ENCODE measurements around the gene CXCL3.

The CXCL3 gene

DNA sequence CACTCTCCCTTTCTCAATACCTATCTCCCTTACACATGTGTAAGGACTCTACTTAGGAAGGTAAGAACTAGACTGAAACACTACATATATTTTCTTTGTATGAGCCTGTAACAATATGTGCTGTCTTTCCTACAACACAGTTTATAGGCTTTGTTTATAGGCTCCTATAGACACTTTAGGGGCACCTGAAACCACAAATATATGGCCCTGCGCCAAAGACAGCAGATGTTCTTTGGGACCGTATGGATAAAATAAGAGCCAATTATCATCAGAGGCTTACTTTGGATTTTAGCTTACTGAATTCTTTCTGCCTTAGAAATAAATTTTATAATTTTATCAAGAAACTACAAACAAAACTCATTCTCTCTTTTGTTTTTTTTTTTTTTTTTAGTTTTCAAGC lies 16.6 kb upstream of the CXCL3 start:
- DNase-seq, result no peak

- DNase-seq, result no peak
Observed at GRCh38 chr4:74054483-74055047, 16.1 kb upstream of the CXCL3 start.

DNA sequence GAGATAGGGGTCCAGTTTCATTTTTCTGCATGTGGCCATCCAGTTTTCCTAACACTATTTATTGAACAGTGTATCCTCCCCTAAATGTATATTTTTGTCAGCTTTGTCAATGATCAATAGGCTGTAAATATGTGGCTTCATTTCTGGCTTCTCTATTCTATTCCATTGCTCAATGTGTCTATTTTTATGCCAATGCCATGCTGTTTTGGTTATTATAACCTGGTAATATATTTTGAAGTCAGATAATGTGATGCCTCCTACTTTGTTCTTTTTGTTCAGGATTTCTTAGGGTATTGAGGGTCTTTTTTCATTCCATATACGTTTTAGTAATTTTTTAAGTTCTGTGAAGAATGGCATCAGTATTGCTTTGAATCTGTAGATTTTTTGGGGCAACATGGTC lies 8.7 kb upstream of the CXCL3 start:
- no peak for DNase-seq

DNA sequence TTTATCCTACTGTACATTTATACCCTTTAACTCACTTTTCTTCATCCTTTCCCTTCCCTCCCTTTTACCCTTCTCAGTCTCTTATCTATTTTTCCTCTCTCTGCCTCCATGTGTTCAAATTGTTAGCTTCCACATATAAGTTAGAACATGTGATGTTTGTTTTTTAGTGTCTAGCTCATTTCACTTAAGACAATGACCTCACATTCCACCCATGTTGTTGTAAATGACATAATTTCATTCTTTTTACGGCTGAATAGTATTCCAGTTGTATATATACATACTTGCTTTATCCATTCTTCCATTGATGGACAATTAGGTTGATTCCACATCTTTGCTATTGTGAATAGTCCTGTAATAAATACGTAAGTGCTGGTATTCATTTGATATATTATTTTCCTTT lies 7.3 kb upstream of the CXCL3 start:
- DNase-seq, result no peak

DNA sequence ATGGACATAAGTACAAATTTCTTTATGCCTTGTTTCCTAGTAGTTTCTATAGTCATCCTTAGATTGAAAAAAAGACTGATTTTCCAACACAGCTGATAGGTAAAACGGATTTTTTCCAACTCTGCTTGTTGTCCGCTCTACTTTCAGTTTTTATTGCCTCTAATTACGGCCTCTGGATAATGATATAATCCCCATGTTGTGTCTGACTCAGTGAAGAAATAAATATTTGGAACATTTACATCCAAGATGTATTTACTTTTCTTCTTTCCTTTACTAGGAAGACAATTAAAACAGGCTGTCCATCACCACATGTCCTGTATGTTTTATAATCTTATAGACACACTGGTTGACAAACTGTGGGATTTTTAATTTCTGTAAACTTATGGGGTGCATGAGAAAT lies 6.8 kb upstream of the CXCL3 start:
- no peak for DNase-seq

DNA sequence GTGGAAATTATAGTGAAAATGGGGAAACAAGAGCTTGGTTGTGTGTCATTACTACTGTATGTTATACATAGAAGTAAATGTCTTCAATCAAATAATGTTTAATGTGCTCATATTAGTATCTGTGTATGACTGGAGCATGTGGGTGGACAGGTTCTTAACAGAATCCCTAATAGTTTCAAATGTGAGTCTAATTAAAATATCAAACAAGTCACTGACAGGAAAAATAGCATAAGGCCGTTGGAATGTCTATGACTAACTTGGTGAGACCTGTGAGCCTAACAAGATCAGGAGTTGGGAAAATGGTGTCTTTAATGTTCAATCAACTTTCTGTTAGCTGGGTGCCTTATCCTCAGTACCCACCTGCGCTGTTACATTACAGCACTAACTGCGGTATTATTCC lies 6.2 kb upstream of the CXCL3 start:
- DNase-seq, result no peak

DNA sequence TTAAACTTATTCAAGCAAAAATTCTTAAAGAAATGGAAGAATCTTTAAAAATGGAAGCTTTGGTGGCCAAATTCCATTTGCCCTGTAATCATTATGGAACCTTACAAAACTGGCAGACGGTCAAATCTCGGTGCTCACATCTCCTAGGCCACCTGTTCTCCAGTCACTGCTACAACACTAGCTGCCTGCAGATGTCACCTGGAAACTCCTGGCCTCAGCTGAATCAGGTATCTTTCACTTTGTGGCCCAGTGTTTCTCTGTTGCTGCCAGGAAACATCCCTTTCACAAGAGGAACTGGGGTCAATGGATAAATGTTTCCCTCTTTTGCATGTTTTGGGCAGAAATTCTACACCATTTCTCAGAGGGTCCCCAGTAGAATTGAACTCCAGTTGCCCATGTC lies 4.2 kb upstream of the CXCL3 start:
- no peak for DNase-seq

DNA sequence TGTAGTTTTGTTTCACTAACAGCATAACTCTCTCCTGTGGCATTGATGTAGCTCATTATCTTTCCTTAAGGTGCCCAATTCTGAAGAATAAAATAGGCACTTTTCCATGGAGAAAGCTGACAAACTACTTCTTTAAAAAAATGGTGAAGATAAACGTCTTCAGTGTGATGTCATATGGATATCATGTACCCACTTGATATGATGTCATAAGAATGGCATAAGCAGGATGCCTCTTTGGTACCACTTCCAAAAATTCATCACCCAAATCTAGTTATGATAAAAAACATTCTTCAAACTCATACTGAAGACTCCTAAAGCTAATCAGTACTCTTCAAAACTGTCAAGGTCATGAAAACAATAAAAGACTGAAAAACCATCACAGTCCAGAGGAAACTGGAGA lies 2.9 kb upstream of the CXCL3 start:
- DNase-seq, result no peak

DNA sequence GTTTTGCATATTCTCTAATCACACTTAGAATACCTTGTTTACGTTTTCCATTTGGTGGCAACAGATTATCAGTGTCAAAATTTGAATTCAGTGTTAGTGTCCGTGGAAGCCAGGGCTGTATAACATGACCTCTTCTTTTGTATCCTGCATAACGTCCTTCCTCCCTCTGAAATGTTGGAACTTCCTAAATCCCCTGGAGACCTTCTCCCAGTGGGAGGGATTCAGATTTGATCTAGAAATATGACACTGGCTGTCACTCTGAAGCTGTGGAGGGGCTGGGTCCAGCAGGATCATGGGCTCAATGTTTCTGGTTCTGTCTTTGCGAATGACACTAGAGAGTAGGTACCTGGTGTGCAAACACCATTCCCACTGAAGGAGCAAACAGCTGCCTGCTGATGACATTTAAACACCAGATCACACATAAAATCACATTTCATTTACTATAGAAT lies 850 bp upstream of the CXCL3 start:
- no peak for DNase-seq

DNA sequence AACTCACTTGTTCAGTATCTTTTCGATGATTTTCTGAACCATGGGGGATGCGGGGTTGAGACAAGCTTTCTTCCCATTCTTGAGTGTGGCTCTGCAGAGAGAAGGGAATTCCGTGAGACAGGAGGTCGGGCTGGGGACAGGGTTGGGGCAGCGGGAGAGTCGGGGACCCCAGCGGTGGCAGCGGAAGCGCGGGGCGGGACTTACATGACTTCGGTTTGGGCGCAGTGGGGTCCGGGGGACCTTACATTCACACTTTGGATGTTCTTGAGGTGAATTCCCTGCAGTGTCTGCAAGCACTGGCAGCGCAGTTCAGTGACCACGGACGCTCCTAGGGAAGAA lies 434 bp downstream of the CXCL3 start:
- no peak for DNase-seq

- no peak for DNase-seq
Observed at GRCh38 chr4:74037076-74037955, 1.2 kb downstream of the CXCL3 start.

GRCh38 chr4:74033739-74034138 lies 4.8 kb downstream of the CXCL3 start:
- no peak for DNase-seq

DNA sequence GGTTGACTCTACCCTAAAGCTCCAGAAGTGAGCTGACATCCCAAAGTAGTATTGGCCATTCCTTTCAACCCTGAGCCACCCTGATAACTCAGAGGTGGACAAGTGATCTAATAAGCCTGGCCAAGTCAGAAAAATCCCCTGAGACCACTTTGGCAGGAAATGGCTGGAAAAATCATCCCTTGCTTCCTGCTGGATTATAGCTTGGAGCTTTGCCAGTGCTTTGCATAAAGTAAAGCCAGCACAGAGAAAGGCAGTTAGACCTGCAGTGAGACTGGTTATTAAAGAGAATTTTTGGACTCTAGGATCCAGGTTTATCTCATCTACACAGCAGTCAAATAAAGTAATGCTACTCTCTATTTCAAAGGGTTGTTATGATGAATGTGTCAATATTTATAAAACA lies 6.4 kb downstream of the CXCL3 start:
- no peak for DNase-seq

- no peak for DNase-seq
Observed at GRCh38 chr4:74031576-74031975, 6.9 kb downstream of the CXCL3 start.

DNA sequence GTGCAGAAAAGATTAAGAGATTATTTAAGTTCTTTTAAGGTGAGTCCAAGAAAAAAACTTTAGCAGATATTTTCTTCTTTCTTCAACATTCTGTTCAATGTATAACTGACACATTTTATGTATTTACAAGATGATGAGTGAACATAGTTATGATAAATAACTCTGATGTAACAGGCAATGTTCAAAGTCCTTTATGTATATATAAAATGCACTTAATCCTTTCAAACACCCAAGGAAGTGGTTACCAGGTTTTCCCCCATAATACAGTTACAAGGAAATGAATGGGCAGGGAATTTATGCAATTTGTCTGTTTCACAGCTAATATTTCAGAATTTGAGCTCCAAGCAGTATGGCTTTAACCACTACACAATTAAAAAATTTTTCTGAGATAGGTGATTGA lies 8.2 kb downstream of the CXCL3 start:
- no peak for DNase-seq

GRCh38 chr4:74028504-74028903 lies 10.0 kb downstream of the CXCL3 start:
- no peak for DNase-seq

- no peak for DNase-seq
Observed at GRCh38 chr4:74023709-74024108, 14.8 kb downstream of the CXCL3 start.

DNA sequence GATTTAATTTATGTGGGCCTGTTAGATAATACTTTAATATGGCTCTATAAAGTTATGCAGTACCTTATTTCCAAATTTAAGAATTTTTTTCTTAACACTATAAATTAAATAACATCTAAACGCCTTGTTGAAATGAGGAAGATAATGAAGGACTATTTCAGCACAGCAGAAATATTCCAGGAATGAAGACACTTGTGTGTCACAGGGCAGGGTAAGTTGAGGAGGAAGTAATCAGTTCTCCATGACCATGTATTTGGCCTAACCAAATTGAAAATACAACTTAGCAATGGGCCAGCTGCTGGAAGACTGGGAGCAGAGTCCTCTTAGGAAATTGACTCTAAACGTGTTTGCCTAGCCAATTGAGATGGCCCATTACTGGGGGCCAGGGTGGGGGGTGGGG lies 16.9 kb downstream of the CXCL3 start:
- no peak for DNase-seq

DNA sequence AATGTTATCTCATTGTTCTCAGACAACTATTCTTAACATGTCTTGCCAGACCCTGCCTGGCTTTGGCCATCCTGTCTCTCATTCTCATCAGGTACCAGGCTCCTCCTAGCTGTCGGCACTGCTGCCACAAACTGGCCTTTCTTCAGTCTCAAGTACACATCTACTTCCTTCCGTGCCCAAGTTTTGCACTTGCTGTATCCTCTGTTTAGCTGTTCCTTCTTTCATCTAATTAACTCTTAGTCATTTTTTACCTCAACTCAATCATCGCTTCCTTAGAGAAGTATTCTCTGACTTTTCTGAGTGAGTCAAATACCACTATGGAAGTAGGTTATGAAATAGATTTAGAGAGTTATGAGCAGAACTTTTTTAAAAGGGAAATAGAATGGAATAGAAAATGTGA lies 19.7 kb downstream of the CXCL3 start:
- no peak for DNase-seq

DNA sequence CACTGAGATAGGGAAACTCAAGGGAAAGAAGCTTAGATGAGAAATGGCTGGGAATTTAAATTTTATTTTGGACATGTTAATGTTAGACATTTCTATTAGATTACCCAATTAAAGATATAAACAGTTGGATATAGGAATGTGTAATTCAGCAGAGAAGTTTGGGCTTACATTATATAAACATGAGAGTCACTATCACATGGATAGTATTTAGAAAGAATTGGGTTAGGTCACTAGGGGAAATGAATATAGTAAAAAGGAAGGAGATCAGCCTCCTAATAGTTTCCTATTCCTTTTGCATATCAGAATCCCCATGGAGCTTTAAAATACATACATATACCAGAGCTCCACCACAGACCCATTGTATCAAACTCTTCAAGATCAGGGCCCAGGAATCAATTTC lies 20.4 kb downstream of the CXCL3 start:
- no peak for DNase-seq

- no peak for DNase-seq
Observed at GRCh38 chr4:74016068-74016467, 22.4 kb downstream of the CXCL3 start.

DNA sequence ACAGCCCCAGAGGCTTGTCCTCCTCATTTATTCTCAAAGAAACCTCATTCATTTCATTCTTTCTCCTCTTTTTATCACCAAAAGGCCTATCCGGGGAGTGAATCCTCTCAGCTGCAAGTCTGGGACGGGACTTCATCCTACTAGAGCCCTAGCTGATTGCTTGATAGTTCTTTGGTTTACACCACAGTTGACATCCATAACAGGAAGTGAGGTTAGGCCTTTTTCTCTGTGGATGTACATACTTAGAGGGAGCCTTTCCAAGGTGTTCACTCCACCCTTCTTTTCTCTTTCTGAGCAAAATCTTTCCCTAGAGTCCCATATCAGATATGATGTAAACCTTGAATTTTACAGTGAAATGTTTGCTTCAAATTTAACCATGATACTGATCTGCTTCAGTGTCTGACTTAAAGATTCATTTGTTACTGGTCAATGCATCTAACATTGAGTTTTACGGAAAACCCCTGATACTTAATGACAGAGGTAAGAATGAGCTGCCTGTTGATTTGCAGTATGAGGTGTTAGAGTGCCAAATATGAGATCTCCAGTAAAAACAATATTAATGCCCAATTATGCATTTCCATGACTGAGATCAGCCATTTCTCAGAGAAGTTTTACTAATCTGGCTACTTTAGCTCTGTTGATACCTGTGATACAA lies 23.2 kb downstream of the CXCL3 start:
- no peak for DNase-seq

GRCh38 chr4:74014332-74014731 lies 24.2 kb downstream of the CXCL3 start:
- DNase-seq, result no peak

- DNase-seq, result no peak
Observed at GRCh38 chr4:74013264-74013663, 25.2 kb downstream of the CXCL3 start.
